NCI-H146 treated with DMSO at 0.1 percent for 48 hours (cell line): ENCODE data around the gene MAD1L1.

Experiments
- DNase-seq: peaks from one replicate; lab custom pipeline; 2025; ENCODE audit not compliant: unreplicated experiment; lab: John Stamatoyannopoulos, UW

The MAD1L1 gene

GRCh38 chr7:1961701-1962276, 271.0 kb downstream of the MAD1L1 start:
- no peak for DNase-seq

GRCh38 chr7:1959305-1959704, 273.4 kb downstream of the MAD1L1 start:
- DNase-seq = no peak

- no peak for DNase-seq
Observed at GRCh38 chr7:1957471-1958225, 275.1 kb downstream of the MAD1L1 start.

- DNase-seq = no peak
Observed at GRCh38 chr7:1956611-1957470, 275.9 kb downstream of the MAD1L1 start.

- DNase-seq = no peak
Observed at GRCh38 chr7:1956141-1956540, 276.6 kb downstream of the MAD1L1 start.

- no peak for DNase-seq
Observed at GRCh38 chr7:1954366-1955004, 278.3 kb downstream of the MAD1L1 start.

GRCh38 chr7:1953199-1954190, 279.2 kb downstream of the MAD1L1 start:
- no peak for DNase-seq

- no peak for DNase-seq
Observed at GRCh38 chr7:1952781-1953180, 280.0 kb downstream of the MAD1L1 start.

- no peak for DNase-seq
Observed at GRCh38 chr7:1952169-1952760, 280.5 kb downstream of the MAD1L1 start.

- no peak for DNase-seq
Observed at GRCh38 chr7:1951600-1951999, 281.1 kb downstream of the MAD1L1 start.

GRCh38 chr7:1951159-1951536, 281.6 kb downstream of the MAD1L1 start:
- peak; percentile 85 for DNase-seq

- DNase-seq = no peak
Observed at GRCh38 chr7:1950452-1951158, 282.1 kb downstream of the MAD1L1 start.

- no peak for DNase-seq
Observed at GRCh38 chr7:1950066-1950451, 282.7 kb downstream of the MAD1L1 start.

GRCh38 chr7:1949681-1950055, 283.1 kb downstream of the MAD1L1 start:
- DNase-seq = no peak

- DNase-seq = no peak
Observed at GRCh38 chr7:1948887-1949680, 283.7 kb downstream of the MAD1L1 start.

- DNase-seq = no peak
Observed at GRCh38 chr7:1948301-1948796, 284.4 kb downstream of the MAD1L1 start.

GRCh38 chr7:1947586-1948217, 285.0 kb downstream of the MAD1L1 start:
- DNase-seq = no peak
